GM12865 (cell line): ENCODE measurements around the gene USP33.
"Not testable (repeated sequence)": the region's sequence is repeated elsewhere in the genome, so short reads cannot be mapped to it uniquely, and the experiment has no call there.

Experiments
- DNase-seq: peaks from one replicate; pipeline ENCODE4 v3.0.0; 2010; ENCODE audit warnings: low read depth
- H3K4me3 ChIP-seq: 2 replicates; pipeline ENCODE4 v1.5.1; 2011; ENCODE audit warnings: mild to moderate bottlenecking, low read depth, low read length, control low read depth
- TF ChIP-seq, protein P1 (sequence below): IDR thresholded peaks from 2 replicates; pipeline ENCODE4 v1.5.1; 2011; ENCODE audit warnings: low read length, control low read depth, low read depth, inconsistent platforms; ENCODE audit not compliant: insufficient read depth; ENCODE audit errors: missing control alignments

Gene USP33

DNA sequence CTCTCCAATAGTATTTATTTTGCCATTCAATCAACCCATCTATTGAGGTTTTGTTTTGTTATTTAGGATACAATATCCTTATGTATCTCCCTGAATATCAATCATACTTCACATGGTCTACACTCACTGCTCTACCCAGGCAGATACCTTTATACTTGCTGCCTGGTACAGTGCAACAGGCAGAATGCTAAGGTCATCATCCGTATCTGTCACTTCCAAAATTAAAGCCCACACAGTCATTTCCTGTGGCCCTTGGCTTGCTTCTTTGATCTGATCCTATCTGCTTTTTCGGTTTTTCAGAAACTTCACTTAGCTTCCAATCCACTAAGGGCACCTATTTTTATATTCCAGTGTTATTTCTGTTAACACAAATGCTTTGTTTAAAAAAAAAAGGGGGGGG is 54.9 kb downstream of the USP33 start:
- no peak for DNase-seq
- TF ChIP-seq, protein P1, sequence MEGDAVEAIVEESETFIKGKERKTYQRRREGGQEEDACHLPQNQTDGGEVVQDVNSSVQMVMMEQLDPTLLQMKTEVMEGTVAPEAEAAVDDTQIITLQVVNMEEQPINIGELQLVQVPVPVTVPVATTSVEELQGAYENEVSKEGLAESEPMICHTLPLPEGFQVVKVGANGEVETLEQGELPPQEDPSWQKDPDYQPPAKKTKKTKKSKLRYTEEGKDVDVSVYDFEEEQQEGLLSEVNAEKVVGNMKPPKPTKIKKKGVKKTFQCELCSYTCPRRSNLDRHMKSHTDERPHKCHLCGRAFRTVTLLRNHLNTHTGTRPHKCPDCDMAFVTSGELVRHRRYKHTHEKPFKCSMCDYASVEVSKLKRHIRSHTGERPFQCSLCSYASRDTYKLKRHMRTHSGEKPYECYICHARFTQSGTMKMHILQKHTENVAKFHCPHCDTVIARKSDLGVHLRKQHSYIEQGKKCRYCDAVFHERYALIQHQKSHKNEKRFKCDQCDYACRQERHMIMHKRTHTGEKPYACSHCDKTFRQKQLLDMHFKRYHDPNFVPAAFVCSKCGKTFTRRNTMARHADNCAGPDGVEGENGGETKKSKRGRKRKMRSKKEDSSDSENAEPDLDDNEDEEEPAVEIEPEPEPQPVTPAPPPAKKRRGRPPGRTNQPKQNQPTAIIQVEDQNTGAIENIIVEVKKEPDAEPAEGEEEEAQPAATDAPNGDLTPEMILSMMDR, result no peak

DNA sequence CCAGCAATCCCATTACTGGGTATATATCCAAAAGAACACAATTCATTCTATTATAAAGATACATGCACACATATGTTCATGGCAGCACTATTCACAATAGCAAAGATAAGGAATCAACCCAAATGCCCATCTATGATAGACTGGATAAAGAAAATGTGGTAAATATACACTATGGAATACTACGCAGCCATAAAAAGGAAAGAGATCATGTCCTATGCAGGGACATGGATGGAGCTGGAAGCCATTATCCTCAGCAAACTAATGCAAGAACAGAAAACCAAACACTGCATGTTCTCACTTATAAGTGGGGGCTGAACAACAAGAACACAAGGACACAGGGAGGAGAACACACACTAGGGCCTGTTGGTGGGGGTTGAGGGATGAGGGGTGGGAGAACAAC is 60.0 kb downstream of the USP33 start:
- not testable (repeated sequence) for DNase-seq, H3K4me3 ChIP-seq

More for the DNA sequence above, 54.9 kb downstream of the USP33 start:
- no peak overlapping the region for H3K4me3 ChIP-seq

DNA sequence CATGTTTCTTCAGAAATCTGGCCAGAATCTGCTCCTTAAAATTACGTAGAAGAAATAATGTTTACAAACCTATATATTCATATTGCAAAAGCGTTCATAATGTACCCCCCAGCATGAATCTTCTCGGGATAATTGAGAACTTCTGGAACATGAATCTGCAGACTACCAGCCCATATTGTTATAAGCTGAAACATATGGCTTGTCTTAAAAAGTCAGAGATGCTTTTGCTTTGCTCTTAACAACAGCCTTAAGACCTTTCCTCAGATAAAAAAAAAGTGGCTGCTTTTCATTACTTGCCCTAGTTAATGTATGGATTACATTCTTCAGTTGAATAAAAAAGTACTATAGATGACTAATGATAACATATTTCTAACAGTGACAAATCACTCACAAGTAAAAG is 62.2 kb downstream of the USP33 start:
- TF ChIP-seq, protein P1, result no peak
- H3K4me3 ChIP-seq, result no peak overlapping the region
- DNase-seq, result no peak

DNA sequence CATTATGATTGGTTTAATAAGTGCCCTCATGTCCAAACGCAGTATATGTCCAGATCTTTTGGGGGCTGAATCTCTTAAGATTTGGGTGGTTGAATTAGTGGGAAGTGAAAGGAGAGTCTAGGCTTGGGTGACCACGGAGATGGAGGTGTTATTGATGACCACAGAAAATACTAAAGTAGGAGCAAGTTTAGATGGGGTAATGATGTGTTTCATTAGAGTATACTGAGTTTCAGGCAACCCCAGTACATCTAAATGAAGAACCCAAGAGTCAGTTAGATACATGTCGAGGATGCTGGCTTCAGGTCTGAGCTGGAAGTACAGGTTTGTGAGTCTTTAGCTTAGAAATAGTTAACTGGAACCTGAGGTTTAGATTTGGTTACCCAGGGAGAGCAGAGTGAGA is 70.7 kb downstream of the USP33 start:
- no peak for DNase-seq
- TF ChIP-seq, protein P1, result no peak

DNA sequence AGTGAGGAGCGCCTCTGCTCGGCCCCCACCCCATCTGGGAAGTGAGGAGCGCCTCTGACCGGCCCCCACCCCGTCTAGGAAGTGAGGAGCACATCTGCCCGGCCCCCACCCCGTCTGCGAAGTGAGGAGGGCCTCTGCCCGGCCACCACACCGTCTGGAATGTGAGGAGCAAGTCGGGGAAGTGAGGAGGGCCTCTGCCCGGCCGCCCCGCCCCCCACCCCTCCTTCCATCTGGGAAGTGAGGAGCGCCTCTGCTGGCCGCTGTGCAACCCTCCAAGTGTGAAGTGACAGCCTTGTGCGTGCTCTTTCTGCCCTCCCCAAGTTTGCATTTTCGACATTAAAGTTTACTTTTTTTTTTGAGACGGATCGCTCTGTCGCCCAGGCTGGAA is 72.1 kb downstream of the USP33 start:
- DNase-seq, result no peak
- TF ChIP-seq, protein P1, result no peak
- no peak overlapping the region for H3K4me3 ChIP-seq

More for the DNA sequence above, 70.7 kb downstream of the USP33 start:
- H3K4me3 ChIP-seq, result no peak overlapping the region

DNA sequence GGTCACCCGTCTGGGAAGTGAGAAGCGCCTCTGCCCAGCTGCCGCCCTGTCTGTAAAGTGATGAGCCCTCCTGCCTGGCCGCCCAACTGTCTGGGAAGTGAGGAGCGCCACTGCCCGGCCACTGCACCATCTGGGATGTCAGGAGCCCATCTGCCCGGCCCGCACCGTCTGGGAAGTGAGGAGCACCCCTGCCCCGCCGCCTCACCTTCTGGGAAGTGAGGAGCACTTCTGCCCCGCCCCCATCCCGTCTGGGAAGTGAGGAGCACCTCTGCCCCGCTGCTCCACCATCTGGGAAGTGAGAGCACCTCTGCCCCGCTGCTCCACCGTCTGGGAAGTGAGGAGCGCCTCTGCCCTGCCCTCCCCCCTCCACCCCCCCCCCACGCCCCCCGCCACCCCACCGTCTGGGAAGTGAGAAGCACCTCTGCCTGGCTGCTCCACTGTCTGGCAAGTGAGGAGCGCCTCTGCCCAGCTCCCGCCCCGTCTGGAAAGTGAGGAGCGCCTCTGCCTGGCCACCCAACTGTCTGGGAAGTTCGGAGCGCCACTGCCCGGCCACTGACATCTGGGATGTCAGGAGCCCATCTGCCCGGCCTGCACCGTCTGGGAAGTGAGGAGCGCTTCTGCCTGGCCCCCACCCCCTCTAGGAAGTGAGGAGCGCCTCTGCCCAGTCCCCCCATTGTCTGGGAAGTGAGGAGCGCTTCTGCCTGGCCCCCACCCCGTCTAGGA is 72.7 kb downstream of the USP33 start:
- TF ChIP-seq, protein P1, result no peak
- no peak overlapping the region for H3K4me3 ChIP-seq
- no peak for DNase-seq

DNA sequence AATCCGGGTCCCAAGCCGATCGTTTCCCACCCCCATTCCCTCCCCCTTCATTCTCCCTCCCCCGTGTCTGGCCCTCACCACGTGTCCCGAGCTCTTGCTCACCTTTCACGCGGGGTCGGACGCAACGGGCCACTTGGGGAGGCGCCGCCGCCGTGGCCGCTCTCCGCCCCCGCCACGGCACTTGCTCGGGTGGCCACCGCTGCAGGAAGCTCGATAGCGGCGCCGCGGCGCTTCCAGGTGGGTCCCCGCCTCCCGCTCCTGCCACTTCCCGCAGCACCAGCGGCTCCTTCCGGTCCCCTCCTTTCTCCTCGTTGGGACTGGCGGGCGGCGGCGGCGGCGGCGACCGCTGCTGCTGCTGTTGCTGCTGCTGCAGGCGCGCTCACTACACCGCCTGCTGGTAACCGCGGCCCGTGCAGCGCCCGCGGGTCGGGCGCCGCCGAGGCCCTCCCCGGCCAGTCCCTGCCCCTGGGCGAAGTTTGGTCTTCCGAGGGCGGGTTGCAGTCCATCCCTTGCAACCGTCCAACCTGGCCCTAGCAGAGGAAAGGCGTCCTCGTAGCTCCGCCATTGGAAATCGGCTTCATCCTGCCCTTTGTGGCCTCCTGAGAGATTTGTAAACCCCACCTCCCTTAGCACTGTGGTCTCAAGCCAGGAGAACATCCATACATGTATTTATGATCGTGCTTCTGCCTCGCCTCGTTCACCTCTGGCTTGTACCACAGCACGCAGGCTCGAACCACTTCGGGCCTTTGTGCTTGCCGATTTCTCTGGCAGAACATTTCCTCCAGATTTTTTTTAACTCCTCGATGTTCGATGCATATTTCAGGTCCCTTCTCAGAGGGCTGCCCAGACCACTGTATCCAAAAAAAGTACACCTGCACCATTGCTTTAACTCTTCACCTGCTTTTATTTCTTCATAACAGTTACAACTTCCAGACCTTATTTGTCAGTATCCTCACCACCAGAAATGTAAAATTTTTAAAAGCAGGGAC is 76.2 kb downstream of the USP33 start:
- peak; percentile 97 for DNase-seq
- TF ChIP-seq, protein P1, result peak; percentile 88
- H3K4me3 ChIP-seq, result peak overlapping the region; percentile 87
